H4 (cell line): ENCODE data around the gene CD226. TPM values are rescaled to one million over a fixed set of nuclear protein-coding genes. Genes with fewer than 3 reads are reported as not detected.

Source experiments
- DNase-seq: peaks from one replicate; pipeline ENCODE4 v3.0.0-alpha.2; 2015; ENCODE audit warnings: low spot score
- total RNA-seq: library from RNA; depleted of rRNA; stranded (reverse); fragments of >200 nt; shearing (Covaris generic); gene quantifications from 2 replicates; pipeline ENCODE4 v1.2.3, GENCODE V29; 2014

Gene CD226
- total RNA-seq, 1 experiment from 2014 or later = 0.02 TPM

- DNase-seq = no peak
Observed at GRCh38 chr18:69814861-69815385, 132.8 kb downstream of the CD226 start.

- DNase-seq = no peak
Observed at GRCh38 chr18:69813559-69813958, 134.1 kb downstream of the CD226 start.

GRCh38 chr18:69808399-69808798 lies 139.3 kb downstream of the CD226 start:
- DNase-seq = no peak

GRCh38 chr18:69804776-69805501 lies 142.7 kb downstream of the CD226 start:
- DNase-seq = no peak
